Fibroblast of lung (primary cell): ENCODE data around the gene SLC25A25.

Experiments
- EZH2 ChIP-seq: IDR thresholded peaks from 2 replicates; pipeline ENCODE4 v1.5.1; 2012; ENCODE audit warnings: low read length, control low read depth, mild to moderate bottlenecking; ENCODE audit errors: missing control alignments
- TF ChIP-seq, protein P1 (sequence below), 2 donors: IDR thresholded peaks in 1 of 2; conservative IDR thresholded peaks in 1 of 2; 1 replicate in 1 of 2; 2 replicates in 1 of 2; pipeline ENCODE4 v1.5.1; 2011 to 2012; ENCODE audit warnings: low read length in 2 of 2, control low read depth in 1 of 2, inconsistent platforms in 1 of 2, low read depth in 1 of 2, mild to moderate bottlenecking in 1 of 2

DNA sequence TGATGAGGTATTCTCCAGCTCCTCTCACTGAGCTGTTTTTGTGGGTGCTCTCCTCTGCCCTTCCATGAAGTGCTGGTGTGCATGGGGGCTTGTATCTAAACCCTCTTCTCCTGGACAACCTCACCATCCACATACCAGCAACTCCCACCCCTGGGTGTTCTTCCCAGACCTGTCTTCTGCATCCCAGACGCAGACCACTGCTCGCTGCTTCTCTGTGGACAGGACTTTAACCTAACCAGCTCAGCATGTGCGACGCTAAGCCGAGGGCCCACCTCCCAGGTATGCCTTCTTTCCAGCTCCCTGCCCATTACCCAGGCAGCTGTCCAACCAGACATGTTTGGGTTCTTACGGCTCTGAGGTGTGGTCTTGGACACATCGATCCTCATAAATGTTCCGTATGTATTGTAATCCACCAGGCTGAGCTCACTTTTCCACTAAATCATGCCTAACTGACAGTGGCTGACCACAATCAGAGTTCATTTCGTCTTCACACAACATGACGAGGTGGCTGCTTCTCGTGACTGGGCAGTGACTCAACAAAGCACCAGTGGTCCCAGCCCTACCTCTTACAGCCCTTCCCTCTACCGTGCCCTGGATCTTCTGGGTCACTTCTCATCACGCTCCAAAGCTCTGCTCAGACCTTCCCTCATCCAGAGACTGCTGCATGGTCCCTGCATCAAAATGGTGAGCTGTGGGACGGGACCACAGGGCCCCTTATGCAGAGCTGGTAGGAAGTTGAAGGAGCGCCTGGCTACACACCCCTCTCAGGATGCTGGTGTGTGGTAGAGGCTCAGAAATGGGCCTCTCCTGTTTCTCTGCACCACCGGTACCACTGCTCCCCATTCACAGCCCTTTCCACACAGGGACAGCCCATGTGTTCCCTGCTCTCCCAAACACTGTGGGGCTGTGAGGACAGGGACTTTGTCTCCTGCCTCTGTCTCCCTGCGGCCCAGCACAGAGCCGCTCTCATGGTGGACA is 69.1 kb downstream of the SLC25A25 start:
- TF ChIP-seq, protein P1, sequence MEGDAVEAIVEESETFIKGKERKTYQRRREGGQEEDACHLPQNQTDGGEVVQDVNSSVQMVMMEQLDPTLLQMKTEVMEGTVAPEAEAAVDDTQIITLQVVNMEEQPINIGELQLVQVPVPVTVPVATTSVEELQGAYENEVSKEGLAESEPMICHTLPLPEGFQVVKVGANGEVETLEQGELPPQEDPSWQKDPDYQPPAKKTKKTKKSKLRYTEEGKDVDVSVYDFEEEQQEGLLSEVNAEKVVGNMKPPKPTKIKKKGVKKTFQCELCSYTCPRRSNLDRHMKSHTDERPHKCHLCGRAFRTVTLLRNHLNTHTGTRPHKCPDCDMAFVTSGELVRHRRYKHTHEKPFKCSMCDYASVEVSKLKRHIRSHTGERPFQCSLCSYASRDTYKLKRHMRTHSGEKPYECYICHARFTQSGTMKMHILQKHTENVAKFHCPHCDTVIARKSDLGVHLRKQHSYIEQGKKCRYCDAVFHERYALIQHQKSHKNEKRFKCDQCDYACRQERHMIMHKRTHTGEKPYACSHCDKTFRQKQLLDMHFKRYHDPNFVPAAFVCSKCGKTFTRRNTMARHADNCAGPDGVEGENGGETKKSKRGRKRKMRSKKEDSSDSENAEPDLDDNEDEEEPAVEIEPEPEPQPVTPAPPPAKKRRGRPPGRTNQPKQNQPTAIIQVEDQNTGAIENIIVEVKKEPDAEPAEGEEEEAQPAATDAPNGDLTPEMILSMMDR (conservative IDR thresholded peaks at IDR 0.05 in 1 of 2, IDR thresholded peaks at IDR 0.05 in 1 of 2; ENCODE audit: low read depth in 1 of 2, low read length in 2 of 2) = no peak
- no peak for TF ChIP-seq EZH2
